HG03025 (cell line): ENCODE results near the gene ACSS1.

Source experiments
- ATAC-seq: cut with Tn5 transposase; IDR thresholded peaks from one replicate; pipeline ENCODE4 v1.9.1; 2021; ENCODE audit warnings: mild to moderate bottlenecking, moderate library complexity; ENCODE audit not compliant: unreplicated experiment, low FRiP score

ACSS1 gene

DNA sequence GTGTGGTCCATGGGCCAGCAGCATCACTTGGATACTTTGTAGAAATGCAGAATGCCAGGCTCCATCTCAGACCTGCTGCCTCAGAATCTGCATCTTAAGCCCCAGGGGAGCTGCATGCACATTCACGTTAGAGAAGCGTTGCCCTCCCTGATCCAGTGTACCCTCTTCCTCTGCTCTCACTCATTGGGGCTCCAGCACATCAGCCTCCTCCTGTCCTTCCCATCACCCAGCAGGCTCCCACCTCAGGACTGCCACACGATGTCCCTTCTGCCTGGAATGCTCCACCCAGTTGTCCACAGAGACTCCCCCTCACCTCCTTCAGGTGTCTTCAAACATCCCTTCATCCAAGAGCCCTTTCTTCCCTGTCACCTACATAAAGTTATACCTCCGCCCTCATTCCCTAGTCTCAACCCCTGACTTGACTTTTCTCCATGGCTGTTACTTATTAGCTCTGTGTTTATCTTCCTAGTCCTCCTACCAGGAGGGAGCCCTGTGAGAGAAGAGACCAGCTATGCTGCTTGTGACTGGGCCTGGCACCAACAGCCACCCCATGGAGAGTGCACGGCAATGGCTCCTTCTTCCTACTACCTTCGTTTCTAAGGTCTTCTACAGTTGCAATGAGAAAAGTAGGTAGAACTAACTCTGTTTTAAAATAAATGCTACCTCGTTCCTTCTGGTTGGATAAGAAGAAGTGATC lies 3.3 kb upstream of the ACSS1 start:
- ATAC-seq: no peak

DNA sequence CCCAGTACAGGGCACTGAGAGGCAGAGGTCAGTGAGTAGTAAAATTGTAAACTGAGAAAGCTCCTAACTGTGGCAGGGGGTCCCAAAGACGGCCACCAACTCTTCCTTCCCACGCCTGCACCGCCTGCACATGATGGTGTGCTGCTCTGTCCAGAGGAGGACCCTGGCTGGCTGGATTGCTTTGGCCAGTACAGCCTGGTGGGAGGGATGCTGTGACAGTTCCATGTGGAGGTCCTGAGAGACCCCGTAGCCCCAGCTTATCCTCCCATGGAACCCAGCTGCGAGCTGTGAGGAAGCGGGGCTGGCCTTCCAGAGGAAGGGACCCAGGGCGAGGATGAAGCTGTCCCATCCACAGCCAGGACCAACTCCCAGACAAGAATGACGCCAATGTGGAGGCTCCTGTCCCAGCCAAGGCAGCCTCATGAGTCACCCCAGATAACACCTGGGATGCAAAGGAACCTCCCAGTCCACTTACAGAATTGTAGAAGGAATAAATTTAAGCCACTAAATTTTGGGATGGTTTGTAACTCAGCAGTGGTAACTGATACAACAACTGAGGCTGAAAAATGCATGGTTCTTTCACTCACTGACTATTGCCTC lies 2.0 kb upstream of the ACSS1 start:
- ATAC-seq: no peak

DNA sequence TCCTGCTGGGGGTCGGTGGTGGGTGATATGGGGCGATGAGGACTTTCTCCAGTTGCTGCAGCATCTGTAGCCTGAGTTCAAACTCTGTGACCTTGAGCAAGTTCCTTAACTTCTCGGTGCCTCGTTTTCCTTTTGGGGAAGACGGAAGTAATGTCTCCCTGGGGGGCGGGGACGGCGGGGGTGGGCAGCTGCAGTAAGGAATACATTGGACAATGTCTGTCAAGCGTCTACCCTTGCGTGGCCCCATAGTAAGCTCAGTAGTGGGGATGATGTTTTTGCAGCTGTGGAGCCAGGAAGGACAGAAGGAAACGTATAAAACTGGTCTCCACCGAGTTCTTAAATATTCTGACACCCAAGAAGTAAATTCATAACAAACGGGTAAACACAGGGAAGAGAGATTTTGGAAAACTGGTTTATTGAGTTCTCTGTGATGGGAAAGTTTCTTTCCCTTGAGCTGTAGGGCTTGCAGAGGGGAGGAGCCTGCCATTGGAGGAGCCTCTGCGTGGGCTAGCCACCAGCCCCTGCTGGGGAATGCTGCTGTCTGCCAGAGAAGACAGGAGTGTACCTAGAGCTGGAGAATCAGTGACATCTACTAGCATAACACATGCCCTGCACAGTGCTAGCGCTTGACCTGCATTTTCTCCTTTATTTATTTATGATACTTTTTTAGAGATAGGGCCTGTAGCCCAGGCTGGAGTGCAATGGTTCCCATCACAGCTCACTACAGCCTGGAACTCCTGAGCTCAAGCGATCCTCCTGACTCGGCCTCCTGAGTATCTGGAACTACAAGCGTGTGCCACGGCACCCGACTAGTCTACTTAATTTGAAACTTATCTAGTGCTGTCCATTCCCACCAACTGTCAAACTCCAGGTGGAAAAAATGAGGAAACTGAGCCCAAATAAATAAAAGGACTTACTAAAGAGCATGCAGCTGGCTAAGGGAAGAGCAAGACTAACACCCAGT lies 1.2 kb upstream of the ACSS1 start:
- ATAC-seq: no peak

DNA sequence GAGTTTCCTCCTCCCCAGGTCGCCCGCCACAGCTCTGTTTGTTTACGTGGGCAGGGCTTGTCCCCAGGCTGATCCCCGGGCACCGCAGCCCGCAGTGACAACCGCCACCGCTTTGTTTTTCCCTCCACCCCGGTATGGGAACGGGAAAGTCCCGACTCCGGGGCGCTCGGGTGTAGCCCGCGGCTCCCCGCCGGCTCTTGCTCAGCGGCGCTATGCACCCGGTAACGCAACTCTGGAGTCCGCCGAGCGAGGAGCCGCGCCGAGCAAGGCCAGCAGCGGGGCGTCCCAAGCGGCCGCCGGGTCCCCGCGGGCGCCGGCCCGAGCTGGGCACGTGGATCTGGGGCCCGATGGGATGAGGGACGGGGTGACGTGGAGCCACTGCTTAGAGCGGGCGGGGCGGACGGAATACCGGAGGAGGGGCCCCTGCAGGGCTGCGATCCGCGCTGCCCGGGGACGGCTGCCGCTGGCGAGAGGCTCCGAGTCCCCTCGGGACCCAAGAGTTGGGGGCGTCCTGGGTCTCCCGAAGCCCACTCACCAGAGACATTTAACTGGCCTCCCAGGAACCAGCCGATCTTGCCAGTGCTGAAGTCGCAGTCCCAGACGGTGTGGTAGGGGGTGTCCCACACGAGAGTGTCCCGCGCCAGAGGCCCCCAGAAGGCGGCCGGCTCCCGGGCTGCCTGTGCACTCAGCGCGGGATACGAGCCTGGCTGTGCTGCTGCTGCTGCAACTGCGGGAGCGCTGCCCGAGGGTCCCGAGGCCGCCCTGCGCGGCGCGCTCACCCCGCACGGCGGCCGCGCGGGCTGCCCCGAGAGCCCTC lies 497 bp downstream of the ACSS1 start:
- peak; percentile 25 for ATAC-seq

DNA sequence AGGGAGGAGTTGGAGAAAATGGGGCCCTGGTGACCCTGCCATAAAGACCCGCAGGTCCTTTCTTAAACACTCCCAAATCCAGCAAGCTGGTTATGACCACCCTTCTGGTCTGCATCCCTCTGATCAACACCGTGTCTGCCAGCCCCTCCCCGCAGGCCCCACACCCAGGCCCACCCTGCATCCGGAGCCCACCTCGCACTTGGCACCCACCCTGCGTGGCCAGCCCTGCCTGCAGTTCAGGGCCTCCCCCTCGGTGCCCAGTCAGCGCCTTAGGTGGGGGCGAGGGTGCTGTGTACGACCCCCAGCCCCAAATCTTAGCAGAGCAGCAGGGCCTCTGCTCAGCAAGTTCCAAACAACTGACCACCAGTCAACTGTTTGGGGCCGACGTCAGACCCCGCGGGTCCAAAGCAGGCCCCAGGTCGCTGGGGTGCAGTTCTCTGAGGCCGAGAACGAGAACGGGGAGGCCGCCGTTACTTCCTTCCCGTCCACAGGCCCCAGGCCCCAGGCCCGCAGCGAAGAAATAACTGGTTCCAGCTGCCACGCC lies 1.2 kb downstream of the ACSS1 start:
- ATAC-seq: peak; percentile 38

DNA sequence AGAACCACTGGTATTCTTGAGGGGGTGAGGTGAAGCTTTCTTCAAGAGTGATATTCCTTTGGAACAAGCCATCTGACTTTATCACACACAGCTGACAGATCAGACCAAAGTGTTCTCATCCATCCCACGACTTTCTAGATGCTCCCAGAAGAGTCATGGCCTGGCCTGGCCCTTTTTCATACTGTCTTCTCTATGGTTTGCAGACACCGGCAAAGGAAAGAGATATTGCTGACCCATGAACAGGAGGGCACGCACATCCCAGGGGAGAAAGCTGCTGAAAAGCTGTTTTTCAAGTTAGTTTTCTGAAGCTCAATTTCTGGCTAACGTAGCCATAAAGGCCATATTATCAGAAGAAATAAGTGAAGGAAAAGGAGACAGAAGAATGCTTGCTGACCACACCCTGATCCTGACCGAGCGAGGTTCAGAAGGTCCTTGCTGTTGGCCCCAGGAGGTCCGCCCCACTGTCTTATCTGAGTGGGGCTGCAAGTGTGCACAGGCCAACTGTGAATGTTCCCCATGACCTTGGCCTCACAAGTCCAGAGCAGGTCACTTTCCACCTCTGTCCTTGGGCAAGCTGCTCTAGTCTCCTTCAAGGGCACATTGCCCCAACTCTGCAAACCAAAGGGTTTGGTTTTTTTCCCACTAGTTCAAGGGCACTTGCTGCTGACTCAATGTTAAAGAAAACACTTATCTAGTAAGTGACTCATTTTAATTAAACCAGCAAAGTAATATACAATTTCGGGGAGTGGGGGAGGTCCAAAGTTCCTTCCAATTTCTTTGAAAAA lies 2.0 kb downstream of the ACSS1 start:
- no peak for ATAC-seq

DNA sequence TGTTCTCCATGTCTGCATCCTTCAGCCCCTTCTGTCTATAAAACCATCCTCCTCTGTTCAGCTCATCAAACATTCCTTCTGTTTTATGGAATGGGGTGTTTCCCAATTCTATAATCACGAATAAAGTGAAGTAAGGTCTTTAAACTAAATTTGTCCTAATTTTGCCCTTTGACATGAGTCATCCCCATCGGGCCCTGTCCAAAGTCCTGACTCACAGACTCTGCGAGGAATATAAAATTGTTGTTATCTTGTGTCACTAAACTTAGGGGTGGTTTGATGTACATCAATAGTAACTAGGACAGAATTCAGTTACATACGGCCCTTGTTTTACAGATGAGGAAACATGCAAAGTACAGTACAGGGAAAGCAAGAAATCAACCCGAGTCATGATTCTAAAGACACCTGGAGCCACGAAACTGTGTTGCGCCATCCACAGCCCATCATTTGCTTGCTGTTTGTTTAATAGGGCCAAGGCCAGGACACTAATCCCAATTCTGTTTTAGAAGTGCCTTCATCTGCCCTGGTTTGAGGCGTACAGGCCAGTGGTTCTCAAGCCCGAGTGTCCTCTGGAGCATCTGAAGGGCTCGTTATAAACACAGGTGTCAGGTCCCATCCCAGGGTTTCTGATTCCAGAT lies 2.8 kb downstream of the ACSS1 start:
- no peak for ATAC-seq

DNA sequence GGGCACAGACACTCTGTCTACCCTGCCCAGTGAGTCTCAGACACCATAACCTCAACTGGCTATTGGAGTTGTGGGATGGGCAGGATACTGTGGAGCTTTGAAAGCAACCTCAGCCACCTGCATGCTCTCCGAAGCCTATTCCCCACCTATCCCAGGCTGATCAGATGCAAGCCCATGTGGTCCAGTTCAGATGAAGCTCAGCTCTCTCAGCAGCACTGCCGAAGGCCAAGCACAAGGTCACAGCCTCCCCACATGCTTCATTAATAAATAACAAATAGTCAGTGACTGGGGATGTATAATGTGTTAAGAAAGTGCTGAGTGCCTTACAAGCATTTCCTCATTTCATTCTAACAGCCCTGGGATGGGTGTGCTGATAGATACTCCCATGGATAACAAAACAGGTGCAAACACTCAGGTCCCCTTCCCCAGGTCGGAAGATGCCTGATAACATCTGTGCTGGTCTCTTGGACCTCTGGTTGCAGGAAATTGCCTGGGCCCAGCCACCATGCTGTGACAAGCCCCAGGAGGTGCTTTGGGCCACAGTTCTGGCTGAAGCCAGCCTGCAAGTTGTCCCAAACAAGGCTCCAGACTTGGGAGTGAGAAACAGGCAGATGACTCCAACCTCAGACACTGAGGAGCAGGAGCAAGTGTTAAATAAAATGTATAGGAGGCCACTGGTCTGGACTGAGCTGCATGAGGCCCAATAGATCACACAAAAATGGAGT lies 3.7 kb downstream of the ACSS1 start:
- ATAC-seq: no peak

DNA sequence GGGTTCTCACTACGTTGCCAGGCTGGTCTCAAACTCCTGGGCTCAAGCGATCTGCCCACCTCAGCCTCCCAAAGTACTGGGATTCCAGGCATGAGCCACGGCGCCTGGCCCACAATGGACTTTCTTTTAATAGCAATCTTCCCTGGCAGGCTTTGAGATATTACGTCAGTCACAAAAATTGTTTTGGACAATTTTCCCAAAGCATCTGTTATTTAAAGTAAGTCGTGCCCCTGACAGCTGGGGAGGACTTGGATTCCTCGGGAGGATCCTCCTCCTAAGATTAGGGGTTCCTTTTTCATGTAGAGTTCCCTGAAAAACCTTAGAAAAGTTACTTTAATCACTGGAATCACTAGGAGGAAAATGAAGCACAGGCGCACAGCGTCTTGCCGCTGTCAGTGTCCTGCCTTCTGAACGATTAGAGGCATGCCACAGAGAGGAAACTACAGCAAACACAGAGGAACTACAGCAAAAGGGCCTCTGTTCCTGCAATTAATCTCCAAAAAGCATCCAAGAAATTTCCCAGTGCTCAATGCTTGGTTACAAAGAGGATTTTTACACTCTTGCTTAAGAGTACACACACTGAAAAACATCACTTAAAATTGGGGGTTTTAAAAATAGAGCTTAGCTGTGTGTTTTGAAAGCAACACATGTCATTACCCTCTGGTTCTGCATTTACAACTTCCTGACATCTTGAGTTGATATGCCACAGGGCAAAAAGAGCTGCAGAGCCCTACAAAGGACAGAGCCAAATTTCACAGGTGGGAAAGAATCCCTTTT lies 4.5 kb downstream of the ACSS1 start:
- ATAC-seq: no peak

DNA sequence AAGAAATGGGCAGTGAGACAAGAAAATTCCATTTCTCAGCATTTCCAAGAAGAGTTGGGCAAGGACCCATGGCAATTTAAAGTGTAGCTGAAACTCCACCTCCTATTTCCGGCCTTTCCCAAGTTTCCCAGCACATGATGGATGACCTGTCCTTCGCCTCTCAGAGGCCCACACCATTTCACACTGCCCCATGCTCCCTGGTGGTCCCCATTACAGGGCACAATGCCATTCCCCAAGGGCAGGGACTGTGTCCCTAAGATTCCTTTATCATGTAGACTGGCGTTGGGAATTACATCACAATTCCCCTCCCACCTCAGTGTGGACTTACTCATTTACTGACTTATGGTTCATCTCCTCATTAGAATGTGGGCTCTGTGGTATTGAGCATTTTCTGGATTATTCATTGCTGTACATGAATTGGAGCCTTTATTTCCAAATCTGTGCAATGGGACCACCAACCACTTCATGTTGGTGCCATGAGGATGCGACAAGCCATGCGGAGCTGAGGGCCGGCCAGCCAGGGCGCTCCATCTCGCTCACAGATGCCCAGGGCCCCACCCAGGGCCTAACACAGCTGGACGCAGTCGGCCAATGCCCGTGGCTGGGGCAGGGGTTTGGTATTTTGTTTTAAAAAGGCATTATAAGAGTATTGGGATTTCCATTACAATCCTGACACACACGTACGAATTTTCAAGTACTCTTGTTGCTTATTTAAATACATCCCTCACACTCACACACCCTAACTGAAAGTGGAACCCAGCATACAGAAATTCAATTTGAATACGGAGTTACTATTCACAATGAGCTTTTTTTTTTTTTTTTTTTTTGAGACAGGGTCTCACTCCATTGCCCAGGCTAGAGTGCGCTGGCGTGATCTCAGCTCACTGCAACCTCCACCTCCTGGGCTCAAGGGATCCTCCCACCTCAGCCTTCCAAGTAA lies 5.4 kb downstream of the ACSS1 start:
- ATAC-seq: no peak

DNA sequence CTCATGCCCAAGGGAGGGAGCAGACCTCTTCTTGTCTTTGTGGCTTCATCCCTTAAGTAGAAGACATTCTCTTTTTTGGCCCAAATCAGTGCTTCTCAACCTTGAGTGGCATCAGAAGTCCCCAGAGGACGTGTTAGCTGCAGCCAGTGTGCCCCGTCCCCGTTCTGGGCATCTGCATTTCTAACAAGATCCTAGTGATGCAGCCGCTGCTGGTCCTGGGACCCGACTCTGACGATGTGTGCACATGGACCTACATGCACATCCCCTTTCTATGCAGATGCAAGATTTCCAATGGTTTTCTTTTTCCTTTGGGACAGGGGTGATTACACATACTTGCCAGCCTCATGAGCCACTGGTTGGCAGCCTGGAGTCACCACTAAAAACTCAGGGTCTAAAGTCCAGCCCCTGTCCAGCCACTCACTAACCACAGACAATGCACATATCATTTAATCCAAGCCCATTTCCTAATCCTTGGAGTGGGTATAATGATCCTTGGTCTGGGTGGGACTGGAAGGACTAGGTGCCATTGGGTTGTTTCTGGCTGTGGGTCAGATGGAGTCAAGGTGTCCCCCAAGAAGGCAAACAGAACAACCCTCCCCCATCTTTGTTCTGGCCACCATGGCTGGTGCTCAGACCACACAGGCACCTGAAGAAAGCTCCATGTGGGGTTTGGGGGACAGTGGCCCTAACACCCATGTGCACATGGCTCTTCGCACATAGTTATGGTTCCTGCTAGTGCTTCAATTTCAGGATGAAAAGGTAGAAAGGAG lies 6.4 kb downstream of the ACSS1 start:
- no peak for ATAC-seq

DNA sequence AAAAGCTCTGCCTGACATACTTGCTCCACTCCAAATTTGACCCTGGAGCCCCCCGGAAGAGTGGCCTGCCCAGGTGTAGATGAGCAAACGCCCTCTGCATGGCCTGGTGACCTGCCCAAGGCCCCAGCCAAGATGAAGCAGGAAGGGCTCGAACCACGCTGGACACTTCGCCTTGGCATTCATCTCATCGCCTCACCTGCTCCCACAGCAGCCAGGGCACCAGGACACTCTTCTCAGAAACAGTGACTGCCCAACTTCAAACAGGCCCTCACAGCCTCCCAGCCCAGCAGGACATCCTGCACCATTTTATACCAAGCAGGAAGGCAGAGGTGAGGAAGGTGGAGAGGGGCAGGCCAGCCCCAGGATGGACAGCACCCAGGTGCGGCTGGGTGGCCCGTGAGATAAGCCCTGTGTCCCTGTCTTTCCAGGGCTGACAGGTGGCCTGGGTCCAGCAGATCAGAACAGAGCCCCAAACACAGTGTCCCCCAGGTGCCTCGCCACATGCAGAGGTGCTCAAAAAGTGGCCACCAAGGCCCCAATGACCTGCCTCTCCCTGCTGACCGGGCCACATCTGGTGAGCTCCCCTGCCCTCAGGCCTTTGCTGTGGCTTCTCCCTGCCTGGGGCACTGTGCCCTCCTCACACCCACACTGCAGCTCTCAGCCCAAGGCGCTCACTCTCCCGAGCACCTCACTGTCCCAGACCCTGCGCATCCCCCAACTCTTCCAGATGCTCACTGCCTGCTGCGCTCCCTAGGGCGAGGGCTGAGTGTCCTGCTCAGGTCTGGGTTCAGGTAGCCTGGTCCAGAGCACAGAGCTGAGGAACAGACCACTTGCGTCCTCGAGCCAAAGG lies 7.2 kb downstream of the ACSS1 start:
- ATAC-seq: no peak

DNA sequence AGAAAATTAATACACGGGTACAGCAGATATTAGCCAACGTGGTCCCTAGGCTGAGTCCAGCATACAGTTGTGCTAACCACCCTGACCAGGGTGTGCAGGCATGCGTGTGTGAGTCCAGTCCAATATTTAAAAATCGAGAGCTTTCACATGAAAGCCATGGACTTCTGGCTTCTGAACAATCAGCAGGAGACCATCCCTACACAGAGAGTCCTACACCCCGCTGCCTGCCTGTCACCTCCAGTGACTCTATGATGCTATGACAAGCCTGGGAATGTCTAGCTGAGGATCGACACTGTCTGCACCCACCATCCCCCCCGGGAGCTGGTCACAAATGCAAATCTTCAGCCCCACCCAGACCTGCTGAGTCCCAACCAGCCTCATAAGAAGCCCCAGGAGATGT lies 7.9 kb downstream of the ACSS1 start:
- no peak for ATAC-seq

DNA sequence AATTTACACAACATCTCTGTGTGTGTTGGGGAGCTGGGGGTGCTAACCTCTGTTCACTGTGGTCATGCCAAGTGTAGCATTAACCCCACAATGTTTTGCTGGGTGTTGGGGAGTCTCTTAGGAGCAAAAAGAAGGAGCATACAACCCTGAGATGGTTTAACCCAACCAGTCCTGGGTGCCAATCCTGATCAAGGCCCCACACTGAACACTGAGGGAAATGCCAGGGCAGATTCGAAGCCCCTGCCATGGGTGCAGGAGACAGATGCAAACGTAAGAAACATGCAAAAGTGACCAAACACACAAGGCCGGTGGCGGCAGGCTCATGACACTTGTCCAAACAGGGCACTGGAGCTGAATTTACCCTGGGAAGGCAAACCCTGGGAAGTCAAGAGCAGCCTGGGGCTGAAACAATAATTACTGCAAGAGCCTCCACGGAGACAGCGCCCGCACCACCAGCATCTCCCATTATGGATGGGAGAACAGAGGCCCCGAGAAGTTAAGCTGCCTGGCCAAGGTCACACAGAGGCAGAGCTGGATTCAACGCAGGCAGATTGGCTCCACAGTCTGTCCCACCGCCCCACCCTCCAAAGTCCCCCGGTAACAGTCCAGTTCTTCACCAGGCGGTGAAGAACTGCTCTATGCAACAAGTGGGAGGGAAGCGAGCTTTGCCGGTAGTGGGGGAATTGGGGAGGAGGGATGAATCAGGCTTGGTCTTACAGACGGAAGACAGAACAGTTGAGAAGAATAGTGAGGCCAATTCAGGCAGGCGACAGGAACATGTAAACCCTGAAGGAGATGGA lies 8.5 kb downstream of the ACSS1 start:
- ATAC-seq: no peak
